B cell (primary cell): ENCODE measurements around the gene GIGYF1. TPM values are rescaled to one million over a fixed set of nuclear protein-coding genes. Genes with fewer than 3 reads are reported as not detected.

Experiments used
- ATAC-seq: fragments of 200-7000 bp; cut with Tn5 transposase; one replicate; pipeline ENCODE4 v1.10.0; 2021; ENCODE audit warnings: low read depth, mild to moderate bottlenecking, moderate number of reproducible peaks, moderate library complexity
- CTCF ChIA-PET: fragments of 350-600 bp; sonication (Branson Sonifier 250); formaldehyde crosslinking; loops from one replicate; lab custom pipeline; 2021; ENCODE audit warnings: antibody characterized with exemption, inconsistent platforms; lab: Charles Lee
- POLR2A ChIA-PET: fragments of 350-600 bp; sonication (Branson Sonifier 250); formaldehyde crosslinking; loops from one replicate; lab custom pipeline; 2021; ENCODE audit warnings: antibody characterized with exemption; lab: Charles Lee
- DNase-seq: peaks from one replicate; pipeline ENCODE4 v3.0.0; 2013
- H2AFZ ChIP-seq: 2 replicates; pipeline ENCODE4 v1.6.1; 2012; ENCODE audit warnings: mild to moderate bottlenecking, low read depth, low read length; ENCODE audit not compliant: insufficient read depth, poor library complexity, severe bottlenecking
- H3K27ac ChIP-seq, 2 donors: 1 replicate in 1 of 2; 2 replicates in 1 of 2; pipeline ENCODE4 v1.5.1; 2012 to 2013; ENCODE audit warnings: low read length in 2 of 2, mild to moderate bottlenecking in 2 of 2, moderate library complexity in 1 of 2
- H3K27me3 ChIP-seq, 4 experiments: fragments of 200-600 bp in 1 of 4; sonication (generic) in 1 of 4; replicated peaks in 1 of 4; 1 replicate in 2 of 4; 2 replicates in 2 of 4; pipeline versions ENCODE4 v1.6.1 to v1.7.0; 2013 to 2016; ENCODE audit warnings: low read length in 3 of 4, mild to moderate bottlenecking in 2 of 4, mixed read lengths in 1 of 4, moderate library complexity in 1 of 4; ENCODE audit not compliant: insufficient read depth in 4 of 4, control insufficient read depth in 3 of 4; ENCODE audit errors: control extremely low read depth in 1 of 4
- H3K36me3 ChIP-seq, 2 experiments: replicated peaks in 1 of 2; 1 replicate in 1 of 2; 2 replicates in 1 of 2; pipeline versions ENCODE4 v1.6.1 to v1.7.1; 2013; ENCODE audit warnings: low read length in 1 of 2; ENCODE audit not compliant: insufficient read depth in 2 of 2, control insufficient read depth in 1 of 2; ENCODE audit errors: control extremely low read depth in 1 of 2, extremely low read depth in 1 of 2
- H3K4me1 ChIP-seq, 2 donors: fragments of 200-600 bp in 1 of 2; sonication (generic) in 1 of 2; 1 replicate in 1 of 2; 2 replicates in 1 of 2; pipeline versions ENCODE4 v1.5.1 to v1.6.1; 2013 to 2017; ENCODE audit warnings: low read length in 2 of 2; ENCODE audit not compliant: control insufficient read depth in 2 of 2, insufficient read depth in 2 of 2
- H3K4me2 ChIP-seq: replicated peaks from 2 replicates; pipeline ENCODE3; 2012; ENCODE audit warnings: mild to moderate bottlenecking, low read depth, low read length; ENCODE audit not compliant: poor library complexity, severe bottlenecking
- H3K4me3 ChIP-seq, 5 experiments: fragments of 200-600 bp in 1 of 5; sonication (generic) in 1 of 5; 1 replicate in 3 of 5; 2 replicates in 2 of 5; pipeline versions ENCODE4 v1.5.1 to v1.7.0; 2011 to 2016; ENCODE audit warnings: low read length in 4 of 5, mild to moderate bottlenecking in 4 of 5, low read depth in 2 of 5, control low read depth in 1 of 5, moderate library complexity in 1 of 5; ENCODE audit not compliant: insufficient read depth in 1 of 5; ENCODE audit errors: control extremely low read depth in 1 of 5, extremely low read depth in 1 of 5
- H3K79me2 ChIP-seq: fragments of 200-600 bp; sonication (generic); one replicate; pipeline ENCODE4 v1.6.0; 2016; ENCODE audit warnings: low read length; ENCODE audit not compliant: control insufficient read depth, insufficient read depth
- H3K9ac ChIP-seq: fragments of 200-600 bp; sonication (generic); 2 replicates; pipeline ENCODE4 v1.6.1; 2017; ENCODE audit warnings: mild to moderate bottlenecking, low read length, moderate library complexity
- H3K9me3 ChIP-seq, 3 donors: one replicate each; pipeline versions ENCODE4 v1.6.1 to v1.7.1; 2013; ENCODE audit warnings: low read length in 2 of 3; ENCODE audit not compliant: control insufficient read depth in 2 of 3, insufficient read depth in 1 of 3; ENCODE audit errors: control extremely low read depth in 1 of 3
- H4K20me1 ChIP-seq: 2 replicates; pipeline ENCODE4 v1.6.0; 2012; ENCODE audit warnings: mild to moderate bottlenecking, low read length; ENCODE audit not compliant: insufficient read depth, control insufficient read depth, poor library complexity, severe bottlenecking
- H3K27ac Mint-ChIP-seq: one replicate; pipeline ENCODE4 v1.8.0; 2021; ENCODE audit warnings: mixed read lengths
- H3K27me3 Mint-ChIP-seq: one replicate; pipeline ENCODE4 v1.8.0; 2021; ENCODE audit warnings: mixed read lengths
- H3K4me1 Mint-ChIP-seq: one replicate; pipeline ENCODE4 v1.8.0; 2021; ENCODE audit warnings: mixed read lengths
- H3K4me3 Mint-ChIP-seq: one replicate; pipeline ENCODE4 v1.8.0; 2021; ENCODE audit warnings: mixed read lengths
- H3K9me3 Mint-ChIP-seq: one replicate; pipeline ENCODE4 v1.8.0; 2022; ENCODE audit warnings: mixed read lengths; ENCODE audit not compliant: insufficient read depth
- CTCF ChIP-seq: fragments of 200-600 bp; IDR thresholded peaks from one replicate; pipeline ENCODE4 v1.8.0; 2022; ENCODE audit warnings: antibody characterized with exemption, mild to moderate bottlenecking
- EZH2 ChIP-seq: IDR thresholded peaks from 2 replicates; pipeline ENCODE4 v1.6.1; 2012; ENCODE audit warnings: borderline replicate concordance, low read depth, mild to moderate bottlenecking, moderate library complexity, low read length; ENCODE audit not compliant: insufficient read depth, poor library complexity, severe bottlenecking
- WGBS: methylation state at CpG from one replicate; pipeline ENCODE4 v1.1.5; 2013; ENCODE audit warnings: missing lambda C conversion rate; ENCODE audit not compliant: insufficient coverage; 5-methylcytosine and 5-hydroxymethylcytosine counted together
- intact Hi-C: fragments of 100-400 bp; cut with micrococcal nuclease; formaldehyde crosslinking; loops from one replicate; pipeline ENCODE4 v1.10.0; 2022
- polyA plus RNA-seq: library from polyadenylated mRNA; depleted of rRNA; stranded (reverse); fragments of >200 nt; gene quantifications from 2 replicates; pipeline ENCODE4 v1.2.3, GENCODE V29; 2012
- total RNA-seq, 2 donors: library from RNA; stranded (reverse); fragments of 120-200 nt in 1 of 2; gene quantifications; 1 replicate in 1 of 2; 2 replicates in 1 of 2; pipeline versions ENCODE4 v1.2.3 to v1.2.4, GENCODE V29; 2013 to 2022

The GIGYF1 gene
- total and polyA plus RNA-seq, 2 donors (not counting 1 experiment from before 2014, with no cell fraction given) = 45.9 to 134 TPM

- ChIA-PET POLR2A (interaction anchor here (0.6 to 4.8 kb wide), 5 partner anchors 13 to 94 kb away, joined by 4 to 29 read pairs (median 6); partner anchors contain the start of gene POP7), CTCF (interaction anchor here (0.7 to 9.8 kb wide), 23 partner anchors 9 to 398 kb away, joined by 3 to 85 read pairs (median 6); partner anchors contain the start of genes FBXO24, LRCH4, MOSPD3 and POP7)
- Mint-ChIP-seq H3K27ac (peak overlapping the region; percentile 92), H3K9me3 (no peaks in the 10 kb centered on the region), H3K4me3 (peak overlapping the region; percentile 89), H3K27me3 (no peaks in the 10 kb centered on the region), H3K4me1 (peaks cover 51% of the 10 kb centered on the region)
- Histone ChIP-seq H3K9me3 (no peaks in the 10 kb centered on the region), H3K27ac (peak overlapping the region in 1 of 2 donors; percentile 66), H2AFZ (no peak overlapping the region), H3K4me2 (peak overlapping the region; percentile 98), H3K9ac (peak overlapping the region; percentile 74), H3K36me3 (peaks cover 0 to 26% of the 10 kb centered on the region in 2 experiments), H4K20me1 (peaks cover 60% of the 10 kb centered on the region), H3K4me3 (peak overlapping the region in 4 of 5 experiments; percentile 58 to 79 (median 68)), H3K4me1 (peaks cover 52 to 55% of the 10 kb centered on the region in 2 donors), H3K79me2 (peaks cover 59% of the 10 kb centered on the region), H3K27me3 (no peaks in the 10 kb centered on the region)
- 79% methylated on average over 4 of the region's 6 CpGs for WGBS
- DNase-seq (peak; percentile 34), ATAC-seq (no peak)
- intact Hi-C loops = loop anchor here (5.0 kb wide), 2 partner anchors 60 to 160 kb away; partner anchors contain the start of gene SLC12A9
- TF ChIP-seq CTCF (no peak), EZH2 (no peak)
Observed at GRCh38 chr7:100692578-100692961, 1.5 kb downstream of the GIGYF1 start.
